Stimulated activated CD8-positive, alpha-beta memory T cell treated with anti-CD3 and anti-CD28 coated beads, Interleukin-12 subunit alpha, Interleukin-12 subunit beta, amount 100 ng/mL, for 24 hours (primary cell): ENCODE data around the gene PRKACA.

Experiments used
- DNase-seq: peaks from one replicate; pipeline ENCODE4 v3.0.0-alpha.2; 2020; ENCODE audit errors: extremely low read depth

PRKACA gene

DNA sequence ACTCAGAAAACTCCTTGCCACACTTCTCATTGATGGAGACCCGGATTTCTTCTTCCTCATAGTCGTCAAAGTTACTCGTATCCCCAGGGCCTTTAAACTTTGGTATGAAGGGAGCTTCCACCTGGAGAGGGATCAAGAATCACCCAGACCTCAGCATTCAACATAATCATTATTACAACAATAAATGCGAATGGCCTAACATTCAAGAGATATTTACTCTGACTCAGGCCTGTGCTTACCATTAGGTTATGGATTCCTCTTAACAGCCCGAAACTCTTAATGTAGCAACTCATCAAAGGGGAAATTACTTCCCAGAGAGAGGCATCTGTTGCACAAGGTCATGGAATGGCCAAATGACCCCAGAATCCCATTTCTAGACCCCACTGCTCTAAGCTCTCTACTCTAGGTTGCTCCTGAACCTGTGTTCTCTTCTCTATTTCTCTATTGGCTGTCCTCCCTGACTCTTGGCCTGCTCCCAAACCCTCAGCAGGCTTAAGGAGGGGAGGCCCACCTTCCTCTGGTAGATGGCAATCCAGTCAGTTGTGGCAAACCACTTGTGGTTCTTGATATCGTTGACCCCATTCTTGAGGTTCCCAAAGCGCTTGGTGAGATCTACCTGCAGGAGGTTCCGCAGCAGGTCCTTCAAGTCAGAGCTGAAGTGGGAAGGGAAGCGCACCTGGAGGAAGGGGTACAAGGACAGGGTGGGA is 24.3 kb downstream of the PRKACA start:
- DNase-seq: no peak

DNA sequence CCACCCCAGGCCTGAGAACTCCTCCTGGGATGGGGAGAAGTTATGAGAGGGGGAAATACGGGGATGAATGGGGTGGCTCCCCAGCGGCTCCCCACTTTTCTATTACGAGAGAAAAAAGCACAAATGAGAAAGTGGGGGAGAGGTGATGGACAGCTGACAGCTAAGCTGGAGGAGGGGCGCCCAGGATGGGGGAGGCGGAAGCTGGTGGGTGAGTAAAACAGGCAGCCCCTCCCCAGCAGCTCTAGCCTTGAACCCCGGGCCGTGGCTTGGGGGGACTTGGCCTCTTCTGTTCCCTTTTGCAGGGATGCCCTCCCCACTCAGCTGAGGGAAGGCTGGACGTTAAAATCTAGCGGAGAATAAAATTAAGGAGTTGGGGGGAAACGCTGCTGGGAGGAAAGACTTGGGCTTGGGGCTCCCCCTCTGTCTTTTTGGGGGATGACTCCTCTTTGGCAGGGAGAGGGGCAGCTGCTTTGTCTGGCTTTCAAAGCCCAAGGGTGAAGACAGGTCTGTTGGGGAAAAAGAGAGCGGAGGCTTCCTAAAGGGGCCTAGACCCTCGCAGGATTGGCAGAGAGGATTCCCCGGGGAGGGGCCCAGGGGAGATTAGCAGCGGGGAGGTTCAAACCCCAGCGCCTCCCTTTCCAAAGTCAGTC is 25.6 kb downstream of the PRKACA start:
- DNase-seq: no peak

DNA sequence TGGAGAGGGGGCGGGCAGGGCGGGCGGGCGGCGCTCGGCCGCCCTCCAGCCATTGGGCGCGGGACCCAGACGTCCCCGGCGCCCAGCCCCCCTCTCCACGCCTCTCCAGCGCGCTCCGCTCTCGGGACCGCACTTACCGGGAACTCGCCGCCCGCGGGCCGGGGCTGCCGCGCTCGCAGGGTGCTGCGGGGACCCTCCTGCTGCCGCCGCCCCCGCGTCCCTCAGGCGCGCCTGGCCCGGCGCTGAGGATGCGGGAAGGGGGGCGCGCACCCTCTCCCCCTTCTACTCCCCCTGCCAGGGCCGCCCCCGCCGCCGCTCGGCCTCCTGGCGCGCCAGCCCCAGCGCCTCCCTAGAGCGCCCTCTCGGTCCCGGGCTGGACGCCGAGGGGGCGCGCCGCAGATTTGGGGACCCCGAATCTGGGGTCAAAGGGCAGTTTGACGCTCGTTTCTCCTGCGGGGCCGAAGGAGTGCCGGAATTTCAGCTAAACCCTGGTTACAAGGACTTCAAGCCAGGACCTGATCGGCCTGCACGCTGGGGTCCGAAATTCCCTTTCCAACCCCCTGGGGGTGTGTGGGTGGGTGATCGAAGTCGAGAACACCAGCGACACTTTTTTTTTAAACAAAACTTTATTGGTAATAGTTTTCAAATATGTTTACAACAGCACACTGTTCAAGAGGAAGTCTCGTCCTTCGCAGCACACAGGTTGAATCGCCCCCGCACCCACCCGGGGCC is 26.3 kb downstream of the PRKACA start:
- DNase-seq: no peak

DNA sequence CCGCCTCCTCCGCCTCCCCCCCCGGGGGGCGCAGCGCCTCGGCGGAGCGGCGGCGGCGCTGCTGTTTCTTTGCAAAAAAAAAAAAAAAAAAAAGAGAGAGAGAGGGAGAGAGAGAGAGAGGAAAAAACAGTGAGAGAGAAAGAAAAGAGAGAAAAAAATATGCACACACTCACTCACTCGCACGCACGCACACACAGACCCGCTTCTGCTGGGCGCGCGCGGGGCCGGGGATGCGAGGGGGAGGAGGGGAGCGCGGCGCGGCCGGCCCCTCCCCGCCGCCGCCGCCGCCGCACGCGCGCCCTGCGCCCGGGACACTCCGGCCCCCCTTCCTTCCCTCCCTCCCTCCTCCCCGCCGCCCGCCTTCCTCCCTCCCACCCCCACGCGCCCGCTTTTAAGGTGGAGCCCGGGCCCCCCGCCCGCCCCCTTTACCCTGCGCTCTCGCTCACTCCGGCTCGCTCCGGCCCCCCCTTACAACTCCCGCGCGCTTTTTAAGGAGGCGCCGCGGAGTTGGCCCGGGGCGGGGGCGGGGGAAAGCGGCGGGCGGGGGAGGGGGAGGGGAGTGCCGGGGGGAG is 27.0 kb downstream of the PRKACA start, which contains the start of gene SAMD1:
TSS of gene SAMD1 (minus strand) at position 243 of the 572 bp plus-strand sequence.
- peak; percentile 76 for DNase-seq

DNA sequence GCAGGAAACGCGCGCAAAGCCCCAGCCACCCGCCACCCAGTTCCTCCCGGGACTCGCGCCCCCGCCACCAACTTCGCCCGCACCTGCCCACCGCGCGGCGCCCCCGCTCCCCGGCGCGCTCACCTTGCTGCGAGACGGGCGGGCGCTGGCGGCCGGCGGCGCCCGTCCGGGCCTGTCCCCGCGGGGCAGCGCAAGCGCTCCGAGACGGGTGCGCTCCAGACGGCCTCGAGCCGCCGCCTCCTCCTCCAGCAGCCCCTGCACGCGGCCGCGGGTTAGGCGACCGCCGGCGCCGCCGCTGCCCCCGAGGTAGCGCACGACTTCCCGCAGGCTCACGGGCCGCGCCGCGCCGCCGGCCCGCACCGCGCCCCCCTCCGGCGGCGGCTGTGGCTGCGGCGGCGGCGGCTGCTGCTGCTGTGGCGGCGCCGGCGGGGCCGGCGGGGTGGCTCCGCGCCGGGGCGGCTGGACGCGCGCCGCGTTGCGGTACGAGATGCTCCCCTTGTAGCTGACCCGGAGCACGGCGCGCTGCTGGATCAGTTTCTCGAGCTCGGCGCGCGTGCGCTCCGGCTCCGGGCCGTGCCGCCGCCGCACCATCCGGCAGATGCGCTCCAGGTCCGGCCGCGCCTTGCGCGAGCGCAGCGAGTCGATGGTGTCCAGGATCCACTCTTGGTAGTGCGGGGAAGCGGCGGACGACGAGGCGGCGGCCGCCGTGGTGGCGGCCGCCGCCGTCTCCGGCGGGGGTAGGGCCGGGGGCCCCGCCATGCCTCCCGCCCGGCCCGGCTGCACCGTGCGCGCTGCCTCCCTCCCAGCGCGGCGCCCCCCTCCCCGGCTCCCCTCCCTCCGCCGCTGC is 27.7 kb downstream of the PRKACA start:
- no peak for DNase-seq

DNA sequence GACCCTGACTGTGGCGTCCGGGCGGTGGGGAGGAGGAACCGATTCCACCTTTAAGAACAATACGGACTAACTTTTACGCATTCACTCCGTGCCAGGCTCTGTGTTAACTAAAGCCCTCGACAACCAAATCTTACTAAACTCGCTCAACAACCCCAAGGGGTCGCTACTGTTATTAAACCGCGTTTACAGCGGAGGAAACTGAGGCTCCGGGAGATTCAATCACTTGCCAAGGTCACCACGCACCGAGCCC is 28.2 kb downstream of the PRKACA start:
- DNase-seq: no peak

DNA sequence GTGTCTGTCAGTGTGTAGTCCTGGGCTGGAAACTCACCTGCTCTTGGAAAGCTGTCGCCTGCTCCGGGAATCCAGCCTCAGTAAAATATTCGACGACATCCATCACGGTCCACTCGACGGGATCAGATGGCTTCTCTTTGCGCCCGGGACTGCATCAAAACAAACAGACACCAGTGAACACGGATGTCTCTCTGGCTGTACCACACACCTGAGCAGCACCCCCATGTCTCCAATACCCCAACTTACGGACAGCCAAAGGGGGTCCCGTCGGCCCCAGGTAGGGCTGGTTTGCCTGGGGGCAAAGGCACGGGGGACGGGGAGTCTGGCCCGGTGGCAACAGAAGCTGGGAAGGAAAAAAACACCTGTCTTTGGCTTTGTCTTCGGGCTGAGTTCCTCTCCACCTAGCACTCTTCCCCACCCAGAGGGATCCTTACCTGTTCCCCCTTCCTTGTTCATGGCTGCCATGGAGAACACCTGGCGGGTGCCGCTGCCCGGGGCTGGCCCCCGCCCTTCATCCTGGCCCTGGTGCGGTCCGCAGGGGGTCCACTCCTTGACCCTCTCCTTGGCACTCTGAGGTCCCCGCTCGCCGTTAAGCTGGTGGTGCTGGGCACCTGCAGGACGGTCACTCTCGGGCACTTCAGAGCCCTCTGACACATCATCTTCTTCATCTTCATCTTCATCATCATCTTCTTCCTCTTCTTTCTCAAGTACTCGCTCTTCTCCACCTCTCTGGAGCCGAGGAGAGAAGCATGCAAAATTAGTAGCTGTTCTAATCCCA is 28.7 kb downstream of the PRKACA start:
- DNase-seq: no peak

DNA sequence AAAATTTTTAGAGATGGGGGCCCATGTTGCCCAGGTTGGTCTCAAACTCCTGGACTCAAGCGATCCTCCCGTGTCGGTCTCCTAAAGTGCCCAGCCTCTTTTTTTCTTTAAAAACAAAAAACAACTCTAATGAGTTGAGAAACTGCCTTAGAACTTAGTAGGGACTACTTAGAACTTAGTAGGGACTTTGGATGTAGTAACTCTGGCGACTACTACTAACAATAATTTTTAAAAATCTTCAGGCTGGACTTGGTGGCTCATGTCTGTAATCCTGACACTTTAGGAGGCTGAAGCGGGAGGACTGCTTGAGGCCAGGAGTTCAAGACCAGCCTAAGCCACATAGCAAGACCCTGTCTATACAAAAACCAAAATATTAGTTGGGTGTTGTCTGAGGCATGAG is 31.5 kb downstream of the PRKACA start:
- no peak for DNase-seq

DNA sequence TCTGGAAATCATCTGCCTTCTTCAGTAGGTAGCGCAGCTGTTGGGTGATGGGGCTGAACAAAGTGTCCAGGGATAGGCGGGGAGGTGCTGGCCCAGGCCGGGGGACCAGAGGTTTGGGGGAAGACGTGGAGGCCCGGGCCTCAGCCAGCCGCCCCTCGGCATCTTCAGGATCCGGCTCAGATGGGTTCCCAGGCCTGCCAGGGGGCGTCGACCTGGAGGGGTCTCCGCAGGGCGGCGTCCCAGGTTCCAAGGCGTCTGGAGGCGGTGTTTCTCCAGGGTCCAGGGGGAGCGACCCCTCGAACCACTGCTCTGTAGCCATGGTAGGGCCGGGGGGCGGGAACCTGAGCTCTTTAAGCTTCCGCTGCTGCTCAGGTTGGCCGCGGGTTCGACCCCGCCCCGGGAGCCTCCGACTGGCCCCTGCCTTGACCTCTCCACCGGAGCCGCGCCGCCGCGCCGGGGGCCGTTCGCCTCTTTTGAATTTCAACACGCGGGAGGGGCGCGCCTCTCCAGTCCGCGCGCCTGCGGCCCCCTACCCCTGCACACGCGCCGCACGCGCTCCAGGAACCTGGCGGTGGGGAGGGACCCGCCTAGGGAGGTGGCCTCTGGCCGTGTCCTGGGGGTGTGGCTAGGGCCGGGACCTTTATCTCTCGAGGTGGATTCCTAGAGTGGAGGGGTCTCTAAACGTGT is 32.1 kb downstream of the PRKACA start, which contains the start of gene C19orf67:
TSS of gene C19orf67 (minus strand) at position 475 of the 687 bp plus-strand sequence. CDS start at position 319, 156 bp downstream.
- no peak for DNase-seq

DNA sequence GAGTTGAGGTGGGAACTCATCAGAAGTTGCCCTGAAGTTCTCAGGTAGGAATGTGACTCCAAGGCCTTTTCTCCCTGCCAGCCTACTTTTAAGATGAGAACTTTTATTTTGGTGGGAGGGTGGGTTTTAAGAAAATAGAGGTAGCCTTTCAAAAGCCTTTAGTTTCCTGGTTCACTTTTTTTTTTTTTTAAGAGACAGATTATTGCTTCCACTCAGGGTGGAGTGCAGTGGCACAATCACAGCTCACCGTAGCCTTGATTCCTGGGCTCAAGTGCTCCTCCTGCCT is 34.9 kb downstream of the PRKACA start:
- no peak for DNase-seq

DNA sequence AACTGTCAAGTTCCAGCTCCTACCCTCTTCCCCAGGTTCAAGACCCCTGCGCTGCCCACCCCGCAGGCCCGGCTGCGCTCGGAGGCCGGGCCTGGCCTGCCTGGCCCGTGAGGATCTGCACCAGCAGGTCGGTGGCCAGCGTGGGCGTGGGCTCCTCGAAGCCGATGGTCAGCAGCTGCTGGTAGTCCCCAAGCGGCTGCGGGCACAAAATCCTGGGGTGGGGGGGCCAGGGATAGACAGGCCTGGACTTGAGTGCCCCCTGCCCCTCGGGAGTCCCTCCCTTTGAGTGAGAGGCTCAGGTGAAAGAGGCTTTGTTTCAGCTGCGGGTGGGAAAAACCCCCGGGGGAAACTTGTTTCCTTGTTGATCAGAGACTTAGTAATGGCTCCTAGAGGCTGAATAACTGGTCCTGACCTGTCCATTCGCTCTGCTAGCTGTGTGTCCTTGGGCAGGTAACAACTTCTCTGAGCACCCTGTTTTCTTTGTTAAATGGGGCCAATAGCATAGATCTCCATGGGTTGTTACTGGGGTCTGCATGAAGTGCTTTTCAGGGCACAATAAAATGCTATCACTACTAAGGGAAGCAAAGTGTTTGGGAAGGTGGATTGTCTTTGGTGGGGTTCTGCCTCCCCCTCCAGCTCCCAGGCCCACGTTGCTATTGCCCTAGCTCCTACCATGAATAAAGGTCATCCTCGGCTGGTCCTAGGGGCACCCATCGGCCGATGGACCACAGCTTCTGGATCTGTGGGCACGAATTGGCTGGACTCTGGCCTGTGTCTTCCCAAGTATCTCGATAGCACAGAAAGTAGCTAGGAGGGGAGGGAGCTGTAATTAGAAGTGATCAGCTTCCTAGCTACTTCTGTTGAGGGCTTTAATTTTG is 35.5 kb downstream of the PRKACA start:
- DNase-seq: no peak

DNA sequence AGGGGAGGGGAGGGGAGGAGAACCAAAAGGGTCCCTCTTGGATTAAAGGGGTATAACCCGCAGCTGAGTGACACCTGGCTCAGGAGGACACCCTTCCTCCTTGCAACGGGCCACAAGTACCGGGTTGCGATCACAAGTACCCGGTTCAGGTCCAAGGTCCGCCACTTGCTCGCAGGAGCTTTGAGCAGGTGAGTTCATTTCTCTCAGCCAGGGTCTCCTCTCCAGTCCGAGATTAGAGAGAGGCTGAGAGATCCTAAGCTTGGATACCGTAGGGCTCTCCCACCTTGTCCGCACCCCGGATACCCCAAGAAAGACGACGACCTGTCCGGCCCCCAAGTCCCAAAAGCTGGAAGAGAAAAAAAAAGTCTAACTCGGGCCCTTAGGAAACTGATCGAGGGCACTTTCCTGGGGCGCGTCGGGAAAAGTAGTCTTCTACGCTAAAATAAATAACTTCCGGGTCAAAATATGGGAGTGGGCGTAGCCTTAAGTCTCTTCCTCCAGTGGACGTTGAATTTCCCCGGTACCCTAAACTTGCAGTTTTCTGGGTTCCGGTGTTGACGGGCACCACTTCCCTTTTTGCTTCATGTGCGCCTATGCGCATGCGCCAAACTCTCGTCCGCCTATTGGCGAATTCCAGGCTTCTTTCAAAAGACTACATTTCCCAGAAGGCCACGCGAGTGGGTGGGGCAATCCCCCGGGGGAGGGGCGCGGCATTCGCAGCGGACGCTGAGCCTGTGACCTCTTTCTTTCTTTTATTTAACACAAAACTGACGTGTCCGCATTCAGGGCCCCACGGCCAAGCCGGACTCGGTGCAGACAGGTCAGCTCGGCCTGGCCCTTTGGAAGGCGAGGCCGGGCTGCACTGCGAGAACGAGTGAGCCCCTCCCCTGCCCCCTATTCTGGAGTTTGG is 36.4 kb downstream of the PRKACA start:
- DNase-seq: peak; percentile 95

DNA sequence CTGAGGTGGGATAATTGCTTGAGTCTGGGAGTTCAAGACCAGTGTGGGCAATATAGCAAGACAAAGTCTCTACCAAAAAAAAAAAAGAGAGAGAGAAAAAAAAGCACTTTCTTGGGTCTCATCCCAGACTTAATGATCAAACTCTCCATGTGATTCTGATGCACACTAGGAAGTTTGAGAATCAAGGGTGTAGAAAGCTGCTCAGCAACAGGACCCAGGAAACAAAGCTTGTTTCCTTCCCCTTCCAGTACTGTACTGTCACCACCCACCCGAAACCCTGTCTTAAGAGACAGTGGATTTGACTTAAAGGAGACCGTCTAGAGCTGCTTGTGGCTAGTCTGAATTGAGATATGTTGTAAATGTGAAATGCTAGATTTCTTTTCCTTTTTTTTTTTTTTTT is 39.2 kb downstream of the PRKACA start:
- no peak for DNase-seq

DNA sequence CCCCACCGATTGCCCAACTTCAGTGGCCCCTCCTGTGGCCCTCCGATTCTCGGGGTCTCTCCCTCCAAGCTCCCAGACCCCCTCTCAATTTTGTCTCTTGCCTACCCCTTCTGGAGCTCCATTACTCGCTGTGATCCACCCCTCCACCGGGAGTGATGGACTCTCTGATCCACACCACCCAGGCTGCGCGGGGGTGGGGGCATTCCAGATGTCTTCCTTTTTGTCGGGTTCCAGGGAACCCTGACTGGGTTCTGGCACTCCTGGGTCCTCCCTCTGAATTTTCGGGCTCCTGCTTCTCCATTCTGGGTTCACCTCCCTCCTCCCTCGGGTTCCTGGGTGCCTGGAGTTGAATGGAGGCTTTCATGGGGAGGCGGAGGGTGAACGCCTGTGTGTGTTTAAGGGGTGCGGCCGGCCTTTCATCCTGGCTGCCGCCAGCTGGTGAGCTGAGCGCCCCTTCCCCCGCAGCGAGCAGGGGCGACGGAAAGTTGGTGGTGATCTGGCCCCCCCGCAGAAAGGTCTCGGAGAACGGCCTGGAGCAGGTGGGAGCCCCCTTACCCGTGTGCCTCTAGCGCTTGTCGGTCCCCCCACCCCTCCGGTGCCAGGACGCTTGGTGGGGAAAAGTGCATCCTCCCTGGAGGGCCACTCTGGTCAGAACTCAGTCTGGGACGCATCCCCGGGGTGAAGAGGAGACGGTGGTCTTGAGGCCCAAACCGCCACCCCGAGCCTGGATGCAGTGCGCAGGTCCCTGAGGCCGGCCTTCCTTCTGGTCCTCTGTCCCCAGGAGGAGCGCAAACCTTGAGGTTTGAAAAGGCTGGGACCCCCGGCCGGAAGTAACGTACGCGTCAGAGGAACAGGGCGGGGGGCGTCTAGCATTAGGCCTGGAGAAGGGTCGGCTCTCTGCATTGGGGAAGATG is 43.4 kb downstream of the PRKACA start:
- DNase-seq: no peak

DNA sequence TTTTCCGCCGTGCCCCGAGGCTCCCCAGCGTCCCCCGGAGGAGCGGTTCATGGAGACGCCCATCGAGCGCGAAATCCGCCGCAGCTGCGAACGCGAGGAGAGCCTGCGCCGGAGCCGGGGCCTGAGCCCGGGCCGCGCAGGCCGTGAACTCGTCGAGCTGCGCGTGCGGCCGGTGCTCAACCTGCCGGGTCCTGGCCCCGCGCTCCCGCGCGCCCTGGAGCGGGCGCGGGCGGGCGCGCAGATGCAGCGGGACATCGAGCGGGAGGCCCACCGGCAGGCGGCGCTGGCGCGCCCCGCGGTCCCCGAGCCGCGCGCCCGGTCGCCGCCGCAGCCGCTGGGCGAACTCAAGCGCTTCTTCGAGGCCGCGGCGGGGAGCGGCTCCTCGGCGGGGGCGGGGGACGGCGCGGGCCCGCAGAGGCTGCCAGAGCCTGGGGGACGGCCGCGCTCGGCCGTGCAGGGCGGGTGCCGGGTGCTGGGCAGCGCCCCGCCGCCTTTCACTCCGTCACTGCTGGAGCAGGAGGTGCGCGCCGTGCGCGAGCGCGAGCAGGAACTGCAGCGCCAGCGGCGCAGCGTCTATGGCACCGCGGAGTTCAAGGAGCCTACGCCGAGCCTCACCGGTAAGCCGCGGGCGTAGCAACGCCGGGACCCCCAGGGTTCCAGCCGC is 44.2 kb downstream of the PRKACA start:
- DNase-seq: no peak

DNA sequence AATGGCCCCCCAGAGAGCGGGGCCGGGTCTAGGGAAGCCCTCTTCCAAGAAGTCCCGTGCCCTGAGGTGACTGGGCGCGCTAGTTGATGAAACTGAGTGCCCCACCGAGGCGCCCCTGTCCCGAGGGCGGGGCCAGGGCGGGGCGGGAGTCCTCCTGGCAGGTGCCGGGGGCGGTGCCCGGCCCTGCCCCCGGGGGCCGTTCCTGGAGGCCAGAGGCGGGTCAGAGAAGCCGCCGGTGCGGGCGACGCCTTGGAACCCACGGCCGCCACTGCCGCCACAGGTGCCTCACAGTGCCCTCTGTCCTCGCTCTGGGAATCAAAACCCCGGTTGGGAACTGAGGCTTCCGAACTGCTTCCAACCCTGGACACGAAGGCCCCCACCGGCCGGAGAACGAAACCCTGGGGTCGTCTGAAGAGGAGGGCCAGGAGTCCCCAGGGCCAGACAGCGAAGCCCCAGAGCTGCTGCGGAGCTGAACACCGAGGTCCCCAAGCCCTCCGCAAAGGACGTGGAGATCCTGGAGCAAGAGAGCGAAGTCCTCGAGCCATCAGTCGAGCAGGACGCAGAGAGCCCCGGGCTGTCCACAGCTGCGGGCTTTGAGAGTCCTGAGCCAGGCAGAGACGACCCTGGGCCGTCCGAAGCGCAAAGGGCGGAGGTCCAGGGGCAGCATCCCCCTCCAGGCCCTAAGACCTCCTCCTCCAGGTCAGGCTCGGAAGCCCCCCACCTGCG is 44.9 kb downstream of the PRKACA start, which contains the start of gene MISP3:
TSS of gene MISP3 (plus strand) at position 252 of the 726 bp plus-strand sequence. CDS start 524 bp downstream, outside the sequence.
- no peak for DNase-seq
